ENCODE data around the gene NPB.

NPB gene

DNA sequence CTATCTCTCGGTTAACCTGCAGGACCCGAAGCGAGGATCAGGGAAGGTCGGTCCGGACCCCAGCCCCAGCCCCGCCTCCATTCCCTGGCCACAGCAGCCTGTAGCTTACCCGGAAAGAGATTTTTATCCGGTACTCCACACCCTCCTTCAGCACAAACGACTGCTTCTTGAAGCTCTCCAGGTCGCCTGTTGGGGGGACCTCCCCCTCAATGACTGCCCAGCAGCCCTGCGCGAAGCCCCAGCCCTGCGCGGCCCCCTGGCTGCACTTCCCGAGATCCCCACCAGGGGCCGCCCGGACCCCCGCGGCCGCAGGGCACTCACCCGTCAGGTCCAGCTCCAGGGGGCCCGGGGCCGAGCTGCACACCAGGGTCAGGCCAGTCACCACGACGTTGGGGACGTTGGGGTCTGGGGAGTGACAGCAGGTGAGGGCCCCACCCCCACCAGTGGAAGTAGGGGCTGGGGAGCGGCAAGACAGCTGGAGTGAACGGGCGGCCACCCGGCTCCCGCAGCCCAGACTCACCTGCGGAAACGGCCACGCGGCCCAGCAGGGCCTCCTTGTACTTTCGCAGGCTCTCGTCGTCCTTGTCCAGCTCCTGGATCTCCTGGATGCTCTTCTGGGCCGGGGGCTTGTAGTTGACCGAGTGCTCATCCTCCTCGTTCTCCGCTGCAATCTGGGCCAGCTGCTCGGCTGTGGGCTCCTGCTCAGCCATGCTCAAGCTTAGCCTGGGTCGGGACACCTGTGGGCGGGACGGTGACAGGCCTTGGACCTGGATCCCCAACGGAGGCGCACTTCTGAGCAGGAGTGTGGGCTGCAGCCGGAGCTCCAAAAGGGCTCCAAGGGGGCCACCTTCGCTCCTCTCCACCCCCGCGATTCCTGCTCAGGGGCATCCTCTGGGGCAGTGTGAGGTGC is 32.6 kb upstream of the NPB start:
- DNase-seq (ENCODE audit: low read depth in 2 of 2, low spot score in 1 of 2), result no peak

DNA sequence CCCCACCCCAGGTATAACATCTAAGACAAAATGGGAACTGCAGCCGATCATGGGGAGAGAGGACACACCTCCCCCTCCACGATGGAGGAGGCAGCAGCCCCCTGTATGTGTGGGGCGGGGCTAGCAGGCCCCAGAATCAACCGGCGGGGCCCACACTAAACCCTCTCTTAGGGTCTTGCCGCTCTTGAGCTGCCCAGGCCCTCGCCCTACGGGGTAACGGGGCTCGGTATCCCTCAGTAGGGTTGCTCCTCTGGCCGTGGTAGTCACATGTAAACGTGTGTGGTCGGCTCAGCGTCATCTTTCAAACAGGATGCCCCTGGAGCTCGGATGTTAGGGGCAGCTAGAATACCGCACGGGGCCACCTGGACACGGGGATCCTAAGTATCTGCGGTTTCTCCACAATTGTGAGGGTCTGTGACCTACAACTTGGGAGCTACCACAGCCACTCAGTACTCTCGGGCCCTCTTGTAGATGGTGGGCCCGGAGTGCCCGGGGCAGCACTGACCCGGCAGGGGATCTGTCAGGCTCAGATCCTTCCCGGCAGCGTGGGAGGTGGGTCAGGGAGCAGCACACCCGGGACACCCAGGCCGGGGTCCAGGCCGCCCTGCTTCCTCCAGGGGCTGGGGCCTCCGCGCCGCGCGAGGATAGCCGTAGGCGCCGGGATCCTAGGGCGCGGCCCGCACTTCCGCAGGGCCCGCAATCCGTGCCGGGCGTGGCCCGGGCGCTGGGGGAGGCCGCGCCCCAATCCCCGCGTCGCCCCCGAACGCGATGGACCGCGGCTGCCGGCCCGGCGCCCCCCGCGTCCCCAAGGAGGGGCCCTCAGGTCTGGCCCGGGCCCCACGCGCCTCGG is 31.7 kb upstream of the NPB start:
- DNase-seq (ENCODE audit: low read depth in 2 of 2, low spot score in 1 of 2), result no peak

GRCh38 chr17:81870981-81871386 is 31.1 kb upstream of the NPB start, which contains the start of gene ARHGDIA:
ARHGDIA (minus strand) TSS chr17:81871337; CDS start chr17:81869930, 1,407 bp downstream.
- no peak for DNase-seq (ENCODE audit: low read depth in 2 of 2, low spot score in 1 of 2)

GRCh38 chr17:81871387-81872230 is 30.4 kb upstream of the NPB start:
- peak; percentile 88 to 93 for DNase-seq (ENCODE audit: low read depth in 2 of 2, low spot score in 1 of 2)

DNA sequence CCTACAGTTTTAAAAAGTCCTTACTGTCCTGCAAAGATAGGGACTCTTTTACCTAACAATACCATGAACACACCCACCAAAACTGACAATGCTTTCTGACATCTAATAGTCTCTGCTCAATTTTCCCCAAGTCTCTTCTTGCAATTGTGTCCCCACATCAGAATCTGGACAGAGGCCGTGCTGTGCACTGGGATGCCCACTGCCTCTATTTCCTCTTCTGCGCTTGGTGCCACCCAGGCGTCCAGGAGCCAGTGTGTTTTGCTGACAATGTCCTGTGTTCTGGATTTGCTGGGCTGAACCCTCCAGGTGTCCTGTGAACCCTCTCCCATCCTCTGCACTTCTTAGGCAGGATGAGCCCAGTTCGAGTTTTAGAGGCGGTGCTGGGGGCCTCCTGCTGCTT is 24.5 kb upstream of the NPB start:
- DNase-seq (ENCODE audit: low read depth in 2 of 2, low spot score in 1 of 2), result no peak

GRCh38 chr17:81878294-81878693 is 23.7 kb upstream of the NPB start:
- DNase-seq (ENCODE audit: low read depth in 2 of 2, low spot score in 1 of 2), result no peak

DNA sequence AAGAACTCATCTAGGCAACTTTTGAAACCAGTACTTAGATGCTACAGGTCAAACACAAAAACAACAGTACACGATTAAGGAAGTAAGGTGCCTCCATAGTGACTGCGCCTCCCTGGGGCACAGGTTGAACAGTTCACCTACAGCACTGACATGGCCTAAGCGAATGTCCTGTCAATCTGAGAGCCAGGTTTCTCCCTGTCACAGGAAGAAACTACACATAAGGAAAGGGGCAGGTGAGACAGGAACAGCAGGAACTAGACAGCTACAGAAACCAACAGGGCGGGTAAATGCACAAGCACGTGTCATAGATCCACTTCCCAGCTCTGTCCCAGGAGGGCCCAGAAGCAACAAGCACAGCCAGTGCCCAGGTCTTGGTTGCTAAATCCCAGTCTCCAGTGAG is 22.9 kb upstream of the NPB start:
- DNase-seq (ENCODE audit: low read depth in 2 of 2, low spot score in 1 of 2), result no peak

GRCh38 chr17:81884520-81884919 is 17.5 kb upstream of the NPB start:
- DNase-seq (ENCODE audit: low read depth in 2 of 2, low spot score in 1 of 2), result no peak

DNA sequence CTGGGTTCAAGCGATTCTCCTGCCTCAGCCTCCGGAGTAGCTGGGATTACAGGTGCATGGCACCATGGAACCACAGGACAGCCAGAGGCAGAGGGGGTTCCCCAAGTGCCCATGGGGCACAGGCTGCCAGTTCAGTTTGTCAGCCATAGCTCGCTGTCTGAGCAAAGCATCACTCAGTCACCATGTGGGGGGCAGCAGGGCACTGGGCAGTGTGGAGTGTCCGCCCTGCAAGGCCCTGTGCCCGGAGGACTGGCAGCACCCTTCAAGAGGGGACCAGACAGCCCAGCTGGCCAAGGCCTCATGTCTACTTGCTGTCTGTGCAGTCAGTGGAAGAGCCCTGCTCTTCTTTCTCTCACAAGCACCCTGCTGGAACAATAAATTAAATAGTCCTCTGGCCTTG is 17.1 kb upstream of the NPB start:
- no peak for DNase-seq (ENCODE audit: low read depth in 2 of 2, low spot score in 1 of 2)

DNA sequence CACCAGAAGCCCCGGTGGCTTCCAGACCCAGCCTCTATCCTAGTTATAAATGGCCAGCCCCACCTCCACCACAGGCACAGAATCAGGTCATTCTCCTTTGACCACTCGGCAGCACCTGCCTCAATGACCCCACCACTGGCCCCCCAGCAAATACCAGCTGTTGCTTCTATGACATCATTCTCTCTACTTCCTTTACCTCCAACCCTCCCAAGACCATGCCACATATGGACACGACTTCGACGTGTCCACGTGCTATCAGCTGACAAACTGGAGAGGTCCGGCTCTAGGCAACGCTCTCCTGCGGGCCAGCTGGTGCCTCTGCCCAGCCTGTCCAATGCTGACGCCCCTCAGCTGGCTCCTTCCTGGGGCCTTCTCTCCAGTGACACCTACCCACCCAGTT is 16.6 kb upstream of the NPB start:
- DNase-seq (ENCODE audit: low read depth in 2 of 2, low spot score in 1 of 2), result no peak

GRCh38 chr17:81885869-81886548 is 16.0 kb upstream of the NPB start:
- DNase-seq (ENCODE audit: low read depth in 2 of 2, low spot score in 1 of 2), result no peak

- no peak for DNase-seq (ENCODE audit: low read depth in 2 of 2, low spot score in 1 of 2)
These were observed 13.7 kb upstream of the NPB start for GRCh38 chr17:81888105-81888987.

- DNase-seq (ENCODE audit: low read depth in 2 of 2, low spot score in 1 of 2), result no peak
These were observed 12.9 kb upstream of the NPB start for GRCh38 chr17:81888988-81889595.

- DNase-seq (ENCODE audit: low read depth in 2 of 2, low spot score in 1 of 2), result no peak
These were observed 12.4 kb upstream of the NPB start for GRCh38 chr17:81889602-81890001.

DNA sequence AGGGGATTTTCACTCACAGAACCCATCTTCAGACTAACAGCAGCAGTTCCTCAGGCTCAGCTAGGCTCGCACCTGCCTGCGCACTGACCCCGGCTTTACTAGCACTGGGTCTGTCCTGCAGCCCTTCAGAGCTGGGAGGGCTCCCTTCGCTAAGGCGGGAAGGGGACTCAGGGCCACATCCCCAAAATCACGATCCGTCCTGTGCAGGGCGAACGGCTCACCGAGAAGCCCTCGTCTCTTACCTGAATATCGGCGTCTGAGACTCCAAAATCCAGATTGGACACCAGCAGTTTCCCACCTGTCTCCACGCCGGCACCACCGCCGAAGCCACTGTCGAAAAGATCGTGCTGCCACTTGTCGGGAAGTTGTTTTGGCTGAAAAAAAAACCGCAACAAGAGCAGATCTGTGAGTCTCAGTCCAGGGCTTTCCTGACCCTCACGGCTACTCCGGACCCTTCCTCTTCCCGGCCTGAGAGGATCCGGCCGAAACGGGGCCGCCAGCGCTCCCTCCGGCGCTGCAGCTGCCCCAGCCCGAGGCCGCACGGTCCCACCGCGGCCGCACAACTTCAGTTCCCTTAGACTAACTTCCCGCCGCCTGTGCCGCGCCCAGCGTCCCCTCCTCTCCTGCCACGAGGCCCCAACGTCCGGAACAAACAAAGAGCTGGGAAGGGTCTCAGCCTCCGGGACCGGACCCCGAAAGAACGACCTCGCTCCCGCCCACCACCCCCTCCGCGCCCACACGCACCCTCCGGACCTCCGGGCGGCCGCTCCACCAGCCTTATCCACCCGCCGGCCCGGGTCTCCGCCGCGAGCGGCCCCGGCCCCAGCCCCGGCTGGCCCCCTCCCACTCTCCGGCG is 11.4 kb upstream of the NPB start:
- DNase-seq (ENCODE audit: low read depth in 2 of 2, low spot score in 1 of 2), result no peak

GRCh38 chr17:81891303-81891552 is 10.8 kb upstream of the NPB start:
- no peak for DNase-seq (ENCODE audit: low read depth in 2 of 2, low spot score in 1 of 2)

GRCh38 chr17:81895400-81895799 is 6.6 kb upstream of the NPB start:
- no peak for DNase-seq (ENCODE audit: low read depth in 2 of 2, low spot score in 1 of 2)

DNA sequence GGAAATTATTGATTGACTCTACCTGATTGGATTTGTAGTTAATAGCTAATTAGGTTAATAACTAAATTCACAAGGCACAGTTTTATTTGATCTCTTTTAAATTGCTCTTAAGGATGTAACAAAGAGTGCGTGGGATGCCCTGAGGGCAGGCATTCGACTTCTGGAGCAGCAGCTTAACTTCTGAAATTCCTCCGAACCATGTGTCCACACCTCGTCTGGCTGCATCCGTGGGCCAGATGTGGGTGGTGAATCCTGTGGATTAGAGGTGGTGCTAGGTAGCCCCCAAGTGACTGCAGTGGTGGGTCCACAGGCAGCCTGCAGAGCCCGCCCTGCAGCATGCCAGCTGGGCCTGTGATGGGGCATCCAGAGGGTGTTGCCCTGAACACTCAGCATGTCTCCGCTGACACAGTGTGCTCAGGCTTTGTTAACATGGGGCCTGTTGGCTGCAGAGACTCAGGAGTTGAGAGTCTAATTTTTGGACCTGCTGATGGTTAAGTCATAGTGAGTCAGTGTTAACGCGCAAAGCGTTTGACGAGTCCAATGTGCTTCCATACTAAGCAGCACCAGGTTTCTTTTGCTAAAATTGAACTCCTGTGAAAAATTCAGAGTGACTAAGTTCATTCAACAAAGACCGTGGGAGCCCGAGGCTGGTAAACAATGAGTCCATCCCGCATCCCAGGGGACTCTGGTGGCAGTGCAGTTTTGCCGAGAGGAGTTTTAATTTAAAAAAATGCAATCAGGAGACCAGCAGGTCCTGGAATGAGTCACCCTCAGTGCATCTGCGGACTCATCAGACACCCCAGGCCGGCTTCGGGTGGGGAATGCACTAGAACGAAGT is 3.8 kb upstream of the NPB start:
- no peak for DNase-seq (ENCODE audit: low read depth in 2 of 2, low spot score in 1 of 2)

Data from stimulated activated CD8-positive, alpha-beta memory T cell treated with anti-CD3 and anti-CD28 coated beads, Interleukin-4, amount 100 ng/mL, for 4 hours (primary cell).